ENCODE measurements around the gene EFHC1.

- TF ChIP-seq POLR2A (IDR thresholded peaks at IDR 0.05) = no peak
- TF ChIP-seq, protein P1, sequence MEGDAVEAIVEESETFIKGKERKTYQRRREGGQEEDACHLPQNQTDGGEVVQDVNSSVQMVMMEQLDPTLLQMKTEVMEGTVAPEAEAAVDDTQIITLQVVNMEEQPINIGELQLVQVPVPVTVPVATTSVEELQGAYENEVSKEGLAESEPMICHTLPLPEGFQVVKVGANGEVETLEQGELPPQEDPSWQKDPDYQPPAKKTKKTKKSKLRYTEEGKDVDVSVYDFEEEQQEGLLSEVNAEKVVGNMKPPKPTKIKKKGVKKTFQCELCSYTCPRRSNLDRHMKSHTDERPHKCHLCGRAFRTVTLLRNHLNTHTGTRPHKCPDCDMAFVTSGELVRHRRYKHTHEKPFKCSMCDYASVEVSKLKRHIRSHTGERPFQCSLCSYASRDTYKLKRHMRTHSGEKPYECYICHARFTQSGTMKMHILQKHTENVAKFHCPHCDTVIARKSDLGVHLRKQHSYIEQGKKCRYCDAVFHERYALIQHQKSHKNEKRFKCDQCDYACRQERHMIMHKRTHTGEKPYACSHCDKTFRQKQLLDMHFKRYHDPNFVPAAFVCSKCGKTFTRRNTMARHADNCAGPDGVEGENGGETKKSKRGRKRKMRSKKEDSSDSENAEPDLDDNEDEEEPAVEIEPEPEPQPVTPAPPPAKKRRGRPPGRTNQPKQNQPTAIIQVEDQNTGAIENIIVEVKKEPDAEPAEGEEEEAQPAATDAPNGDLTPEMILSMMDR (IDR thresholded peaks at IDR 0.05) = no peak
Observed at GRCh38 chr6:52495922-52496321, 75.8 kb downstream of the EFHC1 start.
